H1 (cell line): ENCODE results near the gene SORCS3. TPM values are rescaled to one million over a fixed set of nuclear protein-coding genes. Genes with fewer than 3 reads are reported as not detected.

ENCODE experiments used
- CTCF ChIA-PET: fragments of 300-600 bp; sonication (Branson Sonifier 250); formaldehyde crosslinking; loops from one replicate; lab custom pipeline; 2021; ENCODE audit not compliant: partially characterized antibody; lab: Charles Lee
- POLR2A ChIA-PET: fragments of 300-600 bp; sonication (Branson Sonifier 250); formaldehyde crosslinking; loops from one replicate; lab custom pipeline; 2021; ENCODE audit warnings: inconsistent platforms; ENCODE audit not compliant: partially characterized antibody; lab: Charles Lee
- DNase-seq, 2 experiments: peaks; one replicate each; pipeline versions ENCODE4 v3.0.0 to v3.0.0-alpha.2; 2010 to 2022; ENCODE audit warnings: low spot score in 2 of 2, low read depth in 1 of 2, mixed read lengths in 1 of 2
- FAIRE-seq: peaks from 2 replicates; lab custom pipeline; 2011; peaks lifted over from hg19 to GRCh38; lab: Jason Lieb, UNC
- H2AFZ ChIP-seq: 2 replicates; pipeline ENCODE4 v1.8.1; 2012; ENCODE audit warnings: low read length, inconsistent platforms
- H2AK5ac ChIP-seq: 2 replicates; pipeline ENCODE4 v1.6.1; 2013; ENCODE audit warnings: low read depth, low read length
- H2BK120ac ChIP-seq: replicated peaks from 2 replicates; pipeline ENCODE3; 2013; ENCODE audit warnings: low read depth, low read length, inconsistent platforms
- H2BK12ac ChIP-seq: 2 replicates; pipeline ENCODE4 v1.6.1; 2013; ENCODE audit warnings: low read depth, low read length
- H2BK15ac ChIP-seq: 2 replicates; pipeline ENCODE4 v1.6.1; 2013; ENCODE audit warnings: low read length
- H2BK20ac ChIP-seq: 2 replicates; pipeline ENCODE4 v1.6.1; 2013; ENCODE audit warnings: low read length
- H2BK5ac ChIP-seq: 2 replicates; pipeline ENCODE4 v1.6.1; 2013; ENCODE audit warnings: low read depth, low read length
- H3K14ac ChIP-seq: 2 replicates; pipeline ENCODE4 v1.6.1; 2013; ENCODE audit warnings: inconsistent platforms; ENCODE audit not compliant: insufficient read length
- H3K18ac ChIP-seq: 2 replicates; pipeline ENCODE4 v1.6.1; 2013; ENCODE audit warnings: low read length; ENCODE audit errors: extremely low read depth
- H3K23ac ChIP-seq: 2 replicates; pipeline ENCODE4 v1.6.1; 2013; ENCODE audit warnings: inconsistent platforms; ENCODE audit not compliant: insufficient read length
- H3K23me2 ChIP-seq: 2 replicates; pipeline ENCODE4 v1.6.1; 2013; ENCODE audit warnings: low read depth, low read length
- H3K27ac ChIP-seq: 2 replicates; pipeline ENCODE4 v1.6.1; 2011; ENCODE audit warnings: low read depth, low read length, inconsistent platforms
- H3K27me3 ChIP-seq, 4 experiments: replicated peaks in 1 of 4; 1 replicate in 1 of 4; 2 replicates in 3 of 4; pipeline versions ENCODE4 v1.6.1 to v1.8.1; 2011 to 2013; ENCODE audit warnings: low read length in 3 of 4, mild to moderate bottlenecking in 3 of 4, inconsistent platforms in 2 of 4, mixed read lengths in 2 of 4, moderate library complexity in 1 of 4; ENCODE audit not compliant: control insufficient read depth in 3 of 4, insufficient read depth in 3 of 4; ENCODE audit errors: extremely low read depth in 1 of 4
- H3K36me3 ChIP-seq, 4 experiments: 2 replicates each; pipeline versions ENCODE4 v1.6.1 to v1.8.1; 2011 to 2013; ENCODE audit warnings: mild to moderate bottlenecking in 4 of 4, low read length in 3 of 4, moderate library complexity in 2 of 4, control low read depth in 1 of 4, inconsistent platforms in 1 of 4; ENCODE audit not compliant: insufficient read depth in 4 of 4, control insufficient read depth in 2 of 4
- H3K4ac ChIP-seq: replicated peaks from 2 replicates; pipeline ENCODE3; 2013; ENCODE audit warnings: low read length, low read depth, mixed read lengths, inconsistent platforms; ENCODE audit not compliant: insufficient read length
- H3K4me1 ChIP-seq, 4 experiments: replicated peaks in 1 of 4; 1 replicate in 1 of 4; 2 replicates in 3 of 4; pipeline versions ENCODE4 v1.6.1 to v1.8.1; 2011 to 2013; ENCODE audit warnings: low read length in 3 of 4, inconsistent platforms in 2 of 4, mixed read lengths in 1 of 4; ENCODE audit not compliant: insufficient read depth in 4 of 4, control insufficient read depth in 3 of 4
- H3K4me2 ChIP-seq, 2 experiments: 2 replicates each; pipeline versions ENCODE4 v1.6.1 to v1.8.1; 2011 to 2013; ENCODE audit warnings: low read depth in 2 of 2, low read length in 2 of 2, control low read depth in 1 of 2, inconsistent platforms in 1 of 2, mild to moderate bottlenecking in 1 of 2; ENCODE audit not compliant: insufficient read depth in 1 of 2
- H3K4me3 ChIP-seq, 4 experiments: fragments of 200-600, 300-600 bp in 1 of 4; sonication (generic), shearing (Covaris generic), sonication (Bioruptor Twin) in 1 of 4; 2 replicates each; pipeline versions ENCODE4 v1.5.1 to v1.8.1; 2011 to 2016; ENCODE audit warnings: low read length in 4 of 4, low read depth in 3 of 4, control low read depth in 2 of 4, inconsistent platforms in 2 of 4, mild to moderate bottlenecking in 2 of 4, mixed read lengths in 1 of 4, moderate library complexity in 1 of 4; ENCODE audit not compliant: insufficient read depth in 2 of 4; ENCODE audit errors: extremely low read depth in 1 of 4
- H3K56ac ChIP-seq: replicated peaks from 2 replicates; pipeline ENCODE3; 2013; ENCODE audit warnings: low read depth, mild to moderate bottlenecking, mixed read lengths, low read length, inconsistent platforms; ENCODE audit not compliant: insufficient read length
- H3K79me1 ChIP-seq: 2 replicates; pipeline ENCODE4 v1.6.1; 2013; ENCODE audit warnings: low read depth, low read length, control low read depth
- H3K79me2 ChIP-seq, 2 experiments: 2 replicates each; pipeline versions ENCODE4 v1.6.1 to v1.8.1; 2012 to 2013; ENCODE audit warnings: low read length in 2 of 2, mild to moderate bottlenecking in 2 of 2, inconsistent platforms in 1 of 2; ENCODE audit not compliant: insufficient read depth in 2 of 2, control insufficient read depth in 1 of 2
- H3K9ac ChIP-seq, 4 experiments: replicated peaks in 1 of 4; 1 replicate in 1 of 4; 2 replicates in 3 of 4; pipeline versions ENCODE4 v1.6.1 to v1.8.1; 2011 to 2013; ENCODE audit warnings: low read depth in 3 of 4, low read length in 3 of 4, control low read depth in 2 of 4, mild to moderate bottlenecking in 2 of 4, moderate library complexity in 2 of 4, inconsistent platforms in 1 of 4; ENCODE audit errors: extremely low read depth in 1 of 4
- H3K9me3 ChIP-seq, 2 experiments: 2 replicates each; pipeline versions ENCODE4 v1.6.1 to v1.8.1; 2012 to 2013; ENCODE audit warnings: mild to moderate bottlenecking in 2 of 2, moderate library complexity in 2 of 2, control low read depth in 1 of 2, inconsistent platforms in 1 of 2, low read depth in 1 of 2, low read length in 1 of 2, mixed read lengths in 1 of 2; ENCODE audit not compliant: insufficient read depth in 2 of 2
- H4K20me1 ChIP-seq, 2 experiments: replicated peaks in 1 of 2; 2 replicates each; pipeline versions ENCODE3 to v1.8.1; 2011 to 2013; ENCODE audit warnings: inconsistent platforms in 2 of 2, low read length in 2 of 2, mild to moderate bottlenecking in 1 of 2; ENCODE audit not compliant: insufficient read depth in 2 of 2, control insufficient read depth in 1 of 2
- H4K5ac ChIP-seq: 2 replicates; pipeline ENCODE4 v1.6.1; 2013; ENCODE audit warnings: low read length, low read depth, mixed read lengths, inconsistent platforms; ENCODE audit not compliant: insufficient read length
- H4K8ac ChIP-seq: 2 replicates; pipeline ENCODE4 v1.8.0; 2013; ENCODE audit warnings: mild to moderate bottlenecking, moderate library complexity, low read length, inconsistent platforms; ENCODE audit not compliant: insufficient read depth; ENCODE audit errors: extremely low read depth
- H4K91ac ChIP-seq: replicated peaks from 2 replicates; pipeline ENCODE3; 2013; ENCODE audit warnings: low read length, mixed read lengths, inconsistent platforms; ENCODE audit not compliant: insufficient read length
- EGR1 ChIP-seq: IDR thresholded peaks from 2 replicates; pipeline ENCODE4 v1.6.1; 2011; ENCODE audit warnings: low read depth, low read length, borderline replicate concordance
- EZH2 ChIP-seq: fragments of 200-600 bp; sonication (generic); IDR thresholded peaks from 2 replicates; pipeline ENCODE4 v1.7.1; 2012; ENCODE audit warnings: low read depth, mild to moderate bottlenecking, moderate library complexity, low read length, inconsistent platforms; ENCODE audit not compliant: severe bottlenecking
- HDAC2 ChIP-seq, 2 experiments: fragments of 300-600 bp in 1 of 2; sonication (generic) in 1 of 2; IDR thresholded peaks; 2 replicates each; pipeline ENCODE4 v1.6.1; 2011 to 2012; ENCODE audit warnings: low read depth in 2 of 2, low read length in 2 of 2, mild to moderate bottlenecking in 2 of 2, moderate library complexity in 2 of 2, borderline replicate concordance in 1 of 2, inconsistent platforms in 1 of 2
- KDM1A ChIP-seq: fragments of 200-600, 300-600 bp; sonication (generic); IDR thresholded peaks from 2 replicates; pipeline ENCODE4 v1.7.1; 2016; ENCODE audit warnings: mild to moderate bottlenecking, low read length, borderline replicate concordance
- RXRA ChIP-seq: IDR thresholded peaks from 2 replicates; pipeline ENCODE4 v1.6.1; 2011; ENCODE audit warnings: low read depth, mild to moderate bottlenecking, low read length, moderate library complexity; ENCODE audit not compliant: insufficient read depth
- SAP30 ChIP-seq: fragments of 300-600 bp; sonication (generic); IDR thresholded peaks from 2 replicates; pipeline ENCODE4 v1.7.1; 2012; ENCODE audit warnings: low read length, moderate library complexity, mild to moderate bottlenecking, inconsistent platforms; ENCODE audit not compliant: insufficient read depth, insufficient replicate concordance
- SIX5 ChIP-seq: IDR thresholded peaks from 2 replicates; pipeline ENCODE4 v1.6.1; 2011; ENCODE audit warnings: mild to moderate bottlenecking, low read depth, low read length
- SP2 ChIP-seq: IDR thresholded peaks from 2 replicates; pipeline ENCODE4 v1.6.1; 2012; ENCODE audit warnings: mild to moderate bottlenecking, low read length, inconsistent platforms
- TAF7 ChIP-seq: optimal IDR thresholded peaks from 2 replicates; pipeline ENCODE3; 2011; ENCODE audit warnings: low read depth, mild to moderate bottlenecking, inconsistent platforms, low read length, moderate library complexity, borderline replicate concordance
- TCF12 ChIP-seq: IDR thresholded peaks from 2 replicates; pipeline ENCODE4 v1.6.1; 2011; ENCODE audit warnings: low read depth, mild to moderate bottlenecking, low read length
- YY1 ChIP-seq: IDR thresholded peaks from 2 replicates; pipeline ENCODE4 v1.6.1; 2011; ENCODE audit warnings: low read depth, mild to moderate bottlenecking, low read length
- WGBS, 2 experiments: shearing (Covaris generic) in 1 of 2; methylation state at CpG; one replicate each; pipeline versions ENCODE4 v1.1.6 to v1.1.7; 2013 to 2015; ENCODE audit warnings: low lambda C conversion rate in 2 of 2, mixed read lengths in 2 of 2, inconsistent platforms in 1 of 2, low coverage in 1 of 2, missing lambda C conversion rate in 1 of 2; ENCODE audit not compliant: insufficient replicate concordance in 2 of 2, insufficient coverage in 1 of 2, insufficient read length in 1 of 2; ENCODE audit errors: extremely low coverage in 1 of 2, missing lambda C conversion rate in 1 of 2; 5-methylcytosine and 5-hydroxymethylcytosine counted together
- polyA plus RNA-seq, 7 experiments: library from polyadenylated mRNA; depleted of rRNA in 3 of 7; stranded (reverse) in 5 of 7; unstranded in 2 of 7; fragments of >200 nt in 5 of 7; fragments of 200-250 nt in 2 of 7; gene quantifications; 1 replicate in 5 of 7; 2 replicates in 1 of 7; 4 replicates in 1 of 7; pipeline versions ENCODE4 v1.2.1 to v1.2.3, GENCODE V29; 2011 to 2013; ENCODE audit warnings: missing spikeins in 2 of 7, mixed read lengths in 2 of 7
- total RNA-seq: library from RNA; stranded (reverse); fragmentation: NEBNext Ultra II Directional; extraction: Animal tissue kit (Norgen Biotek cat#: 25700); gene quantifications from 2 replicates; pipeline ENCODE4 v1.2.1, GENCODE V29; 2021

SORCS3 gene
- total and polyA plus RNA-seq, 2 of the 8 experiments (the other 6 are each of a cell fraction or from before 2014, with no cell fraction given), result 0.26 to 0.88 TPM

DNA sequence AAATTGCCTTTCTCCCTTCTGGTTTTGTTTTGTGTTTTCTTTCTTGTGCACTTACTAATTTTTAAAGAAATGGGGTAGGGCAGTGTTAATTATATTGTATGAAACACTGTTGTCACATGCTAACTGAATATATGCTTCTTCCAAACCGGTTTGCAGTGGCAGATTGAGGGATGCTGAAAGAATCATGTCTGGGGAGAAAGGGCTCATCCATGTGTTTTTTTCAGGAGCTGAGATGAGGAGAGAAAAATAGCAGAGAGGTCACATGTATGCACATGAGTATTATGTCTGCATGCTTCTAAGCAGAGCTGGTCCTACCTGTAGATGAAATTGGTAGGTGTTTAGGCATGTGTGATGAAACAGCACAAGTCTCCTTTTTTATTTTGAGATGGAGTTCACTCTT lies 17.0 kb downstream of the SORCS3 start:
- no peak overlapping the region for H4K91ac ChIP-seq
- H2AFZ ChIP-seq, result no peak overlapping the region
- H3K4me2 ChIP-seq, result no peak overlapping the region
- no peak overlapping the region for H3K4ac ChIP-seq
- no peak overlapping the region for H2BK20ac ChIP-seq
- no peak for DNase-seq
- H3K36me3 ChIP-seq, result no peaks in the 10 kb centered on the region
- H3K23ac ChIP-seq, result no peak overlapping the region
- H3K23me2 ChIP-seq, result no peaks in the 10 kb centered on the region
- H3K79me1 ChIP-seq, result no peaks in the 10 kb centered on the region
- TF ChIP-seq HDAC2 (IDR thresholded peaks at IDR 0.05; ENCODE audit: borderline replicate concordance in 1 of 2, low read depth in 2 of 2, low read length in 2 of 2) (no peak), SIX5 (no peak), EGR1 (no peak), SAP30 (no peak), TCF12 (no peak), TAF7 (no peak), KDM1A (no peak), EZH2 (no peak), SP2 (no peak), YY1 (no peak), RXRA (no peak)
- no peak for FAIRE-seq
- H3K4me3 ChIP-seq, result no peak overlapping the region
- H3K27me3 ChIP-seq, result no peaks in the 10 kb centered on the region
- no peak overlapping the region for H2BK5ac ChIP-seq
- H3K27ac ChIP-seq, result no peak overlapping the region
- no peak overlapping the region for H4K8ac ChIP-seq
- no peaks in the 10 kb centered on the region for H3K79me2 ChIP-seq
- H2AK5ac ChIP-seq, result no peak overlapping the region
- CTCF ChIA-PET, result interaction anchor here (0.6 to 1.4 kb wide), 3 partner anchors 9 to 630 kb away, joined by 3 to 6 read pairs (median 3); no protein-coding TSS in a partner anchor
- no peak overlapping the region for H3K9ac ChIP-seq
- H3K4me1 ChIP-seq, result peaks cover 0 to 8% (median under 1%) of the 10 kb centered on the region in 4 experiments; a peak in 3 of 7 replicates
- H3K9me3 ChIP-seq, result no peaks in the 10 kb centered on the region
- POLR2A ChIA-PET, result no interaction called here
- no peak overlapping the region for H3K56ac ChIP-seq
- H4K20me1 ChIP-seq, result no peaks in the 10 kb centered on the region
- H3K14ac ChIP-seq, result no peak overlapping the region
- no peak overlapping the region for H2BK15ac ChIP-seq
- no peak overlapping the region for H2BK120ac ChIP-seq
- no peak overlapping the region for H4K5ac ChIP-seq
- H3K18ac ChIP-seq, result no peak overlapping the region
- WGBS, 2 experiments, result 94% methylated on average over 1 of the region's 1 CpG; no CpG with 5 or more reads in 1 of the 2 experiments
- no peak overlapping the region for H2BK12ac ChIP-seq
